Activated CD4-positive, alpha-beta T cell treated with anti-CD3 and anti-CD28 coated beads for 36 hours (primary cell): ENCODE results near the gene THSD7B. TPM values are rescaled to one million over a fixed set of nuclear protein-coding genes. Genes with fewer than 3 reads are reported as not detected.

Experiments used
- ATAC-seq: fragments of 200-7000 bp; cut with Tn5 transposase; one replicate; pipeline ENCODE4 v1.10.0; 2021; ENCODE audit warnings: mild to moderate bottlenecking, moderate library complexity
- CTCF ChIA-PET: fragments of 350-600 bp; sonication (Branson Sonifier 250); formaldehyde crosslinking; loops from one replicate; lab custom pipeline; 2021; ENCODE audit warnings: antibody characterized with exemption; lab: Charles Lee
- POLR2A ChIA-PET: fragments of 350-600 bp; sonication (Branson Sonifier 250); formaldehyde crosslinking; loops from one replicate; lab custom pipeline; 2021; ENCODE audit warnings: antibody characterized with exemption, inconsistent platforms; lab: Charles Lee
- DNase-seq: peaks from one replicate; pipeline ENCODE4 v3.0.0-alpha.2; 2020
- H3K27ac Mint-ChIP-seq: one replicate; pipeline ENCODE4 v1.8.0; 2021; ENCODE audit warnings: mixed read lengths
- H3K27me3 Mint-ChIP-seq: one replicate; pipeline ENCODE4 v1.8.0; 2021; ENCODE audit warnings: mixed read lengths
- H3K36me3 Mint-ChIP-seq: one replicate; pipeline ENCODE4 v1.8.0; 2021; ENCODE audit warnings: low read depth, mixed read lengths
- H3K4me1 Mint-ChIP-seq: one replicate; pipeline ENCODE4 v1.8.0; 2021; ENCODE audit warnings: mixed read lengths
- H3K4me3 Mint-ChIP-seq: one replicate; pipeline ENCODE4 v1.8.0; 2021; ENCODE audit warnings: mild to moderate bottlenecking, moderate library complexity, mixed read lengths
- H3K9me3 Mint-ChIP-seq: one replicate; pipeline ENCODE4 v1.8.0; 2021; ENCODE audit warnings: low read depth, mixed read lengths
- intact Hi-C, 2 experiments: fragments of 100-400 bp; cut with DNase I in 1 of 2; cut with micrococcal nuclease in 1 of 2; formaldehyde crosslinking; loops; one replicate each; pipeline versions ENCODE4 v1.14.2 to v1.15.1; 2022 to 2024; cut with DNase I, micrococcal nuclease
- total RNA-seq, 2 experiments: library from RNA; stranded (reverse); gene quantifications; one replicate each; pipeline ENCODE4 v1.2.3, GENCODE V29; 2021

Gene THSD7B
- total RNA-seq, 2 experiments from 2014 or later: not detected

DNA sequence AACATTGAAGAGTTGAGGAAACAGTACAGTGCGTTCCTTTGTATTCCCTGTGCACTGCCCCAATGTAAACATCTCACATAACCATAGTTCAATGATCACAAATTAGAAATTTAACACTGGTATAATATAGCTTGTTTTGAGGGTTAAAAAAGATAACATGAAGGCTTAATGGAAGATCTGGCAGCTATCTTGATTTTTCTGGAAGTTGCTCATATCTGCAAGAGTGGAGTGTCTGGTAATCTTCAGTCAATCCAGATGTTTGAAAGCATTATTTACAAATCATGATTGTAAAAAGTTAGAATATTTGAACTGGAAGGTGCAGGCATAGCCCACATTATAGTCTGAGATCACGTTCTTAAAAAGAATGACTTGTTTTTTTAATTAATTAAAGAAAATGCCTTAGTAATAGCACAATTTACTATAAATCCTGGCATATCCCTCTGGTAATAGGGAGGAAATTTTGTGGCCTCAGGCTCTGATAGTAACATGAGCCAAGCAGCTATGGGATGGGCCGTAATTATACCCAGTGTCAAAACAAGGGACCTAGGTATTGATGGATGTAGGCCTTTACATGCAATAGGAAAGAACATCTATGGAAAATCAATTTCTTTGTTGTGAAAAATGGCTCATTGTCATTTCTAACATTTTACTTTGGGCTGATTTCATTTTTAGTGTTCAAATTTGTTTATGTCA lies 418.0 kb downstream of the THSD7B start:
- Mint-ChIP-seq H3K27ac (no peak overlapping the region), H3K4me3 (no peak overlapping the region), H3K9me3 (peaks cover 7% of the 10 kb centered on the region), H3K4me1 (no peaks in the 10 kb centered on the region), H3K27me3 (no peaks in the 10 kb centered on the region), H3K36me3 (no peaks in the 10 kb centered on the region)
- CTCF ChIA-PET: no interaction called here
- POLR2A ChIA-PET: no interaction called here
- ATAC-seq (no peak), DNase-seq (no peak)
- intact Hi-C loops: no loop called here

GRCh38 chr2:137185378-137186078 lies 420.2 kb downstream of the THSD7B start:
- CTCF ChIA-PET: no interaction called here
- intact Hi-C loops: no loop called here
- Mint-ChIP-seq H3K4me1 (no peaks in the 10 kb centered on the region), H3K9me3 (peaks cover 10% of the 10 kb centered on the region), H3K27ac (no peak overlapping the region), H3K4me3 (no peak overlapping the region), H3K27me3 (no peaks in the 10 kb centered on the region), H3K36me3 (no peaks in the 10 kb centered on the region)
- POLR2A ChIA-PET: no interaction called here
- DNase-seq (no peak), ATAC-seq (no peak)

DNA sequence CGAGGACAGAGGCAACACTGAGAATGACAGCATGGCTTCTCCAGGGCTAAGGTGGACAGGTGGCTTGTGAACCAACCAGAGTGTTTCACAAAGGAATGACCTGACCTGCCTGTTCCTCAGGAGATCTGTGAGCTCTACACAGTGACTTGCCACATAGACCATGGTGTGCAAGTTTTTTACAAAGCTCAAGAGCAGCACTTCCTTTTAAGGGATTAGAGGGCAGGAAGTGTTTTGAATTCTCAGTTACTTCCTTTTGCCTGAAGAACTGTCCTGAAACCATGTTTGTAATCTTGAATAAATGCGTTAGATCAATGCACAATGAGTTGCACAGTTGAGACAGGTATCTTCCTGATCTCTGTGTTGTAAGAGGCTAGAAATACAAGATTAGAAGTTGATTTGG lies 421.9 kb downstream of the THSD7B start:
- CTCF ChIA-PET: no interaction called here
- no peak overlapping the region for H3K27ac Mint-ChIP-seq

GRCh38 chr2:137190411-137191195 lies 425.3 kb downstream of the THSD7B start:
- Mint-ChIP-seq H3K36me3 (no peaks in the 10 kb centered on the region), H3K27me3 (no peaks in the 10 kb centered on the region), H3K9me3 (peaks cover 7% of the 10 kb centered on the region), H3K4me1 (no peaks in the 10 kb centered on the region), H3K4me3 (no peak overlapping the region), H3K27ac (no peak overlapping the region)
- POLR2A ChIA-PET: no interaction called here
- DNase-seq (no peak), ATAC-seq (no peak)
- CTCF ChIA-PET: no interaction called here
- intact Hi-C loops: no loop called here

More for the DNA sequence above, 421.9 kb downstream of the THSD7B start:
- H3K4me1 Mint-ChIP-seq: no peaks in the 10 kb centered on the region
- H3K36me3 Mint-ChIP-seq: no peaks in the 10 kb centered on the region
- H3K4me3 Mint-ChIP-seq: no peak overlapping the region
- ATAC-seq (no peak), DNase-seq (no peak)
- POLR2A ChIA-PET: no interaction called here
- H3K27me3 Mint-ChIP-seq: no peaks in the 10 kb centered on the region
- intact Hi-C loops: no loop called here
- peaks cover 10% of the 10 kb centered on the region for H3K9me3 Mint-ChIP-seq

GRCh38 chr2:137192366-137193310 lies 427.3 kb downstream of the THSD7B start:
- ATAC-seq (no peak), DNase-seq (no peak)
- Mint-ChIP-seq H3K4me1 (no peaks in the 10 kb centered on the region), H3K4me3 (no peak overlapping the region), H3K27me3 (no peaks in the 10 kb centered on the region), H3K9me3 (peaks cover 3% of the 10 kb centered on the region), H3K36me3 (no peaks in the 10 kb centered on the region), H3K27ac (no peak overlapping the region)
- intact Hi-C loops: no loop called here
- POLR2A ChIA-PET: no interaction called here
- CTCF ChIA-PET: no interaction called here

GRCh38 chr2:137193401-137193800 lies 428.1 kb downstream of the THSD7B start:
- no peaks in the 10 kb centered on the region for H3K4me1 Mint-ChIP-seq
- H3K9me3 Mint-ChIP-seq: peaks cover 3% of the 10 kb centered on the region
- ATAC-seq (no peak), DNase-seq (no peak)
- H3K36me3 Mint-ChIP-seq: no peaks in the 10 kb centered on the region
- no peak overlapping the region for H3K4me3 Mint-ChIP-seq
- ChIA-PET CTCF (no interaction called here), POLR2A (no interaction called here)
- H3K27me3 Mint-ChIP-seq: no peaks in the 10 kb centered on the region
- intact Hi-C loops: no loop called here
- no peak overlapping the region for H3K27ac Mint-ChIP-seq

GRCh38 chr2:137194111-137194510 lies 428.8 kb downstream of the THSD7B start:
- H3K4me3 Mint-ChIP-seq: no peak overlapping the region
- ChIA-PET POLR2A (no interaction called here), CTCF (no interaction called here)
- ATAC-seq (no peak), DNase-seq (no peak)
- H3K27me3 Mint-ChIP-seq: no peaks in the 10 kb centered on the region
- H3K9me3 Mint-ChIP-seq: peaks cover 3% of the 10 kb centered on the region
- H3K36me3 Mint-ChIP-seq: no peaks in the 10 kb centered on the region
- no peak overlapping the region for H3K27ac Mint-ChIP-seq
- no peaks in the 10 kb centered on the region for H3K4me1 Mint-ChIP-seq
- intact Hi-C loops: no loop called here

- intact Hi-C loops: no loop called here
- CTCF ChIA-PET: no interaction called here
- Mint-ChIP-seq H3K9me3 (no peaks in the 10 kb centered on the region), H3K36me3 (no peaks in the 10 kb centered on the region), H3K4me3 (no peak overlapping the region), H3K27me3 (no peaks in the 10 kb centered on the region), H3K4me1 (no peaks in the 10 kb centered on the region), H3K27ac (no peak overlapping the region)
- DNase-seq (no peak), ATAC-seq (no peak)
- POLR2A ChIA-PET: no interaction called here
These were observed 434.4 kb downstream of the THSD7B start for GRCh38 chr2:137199751-137200150.

GRCh38 chr2:137202318-137202717 lies 437.0 kb downstream of the THSD7B start:
- no peak for DNase-seq
- no peak overlapping the region for H3K4me3 Mint-ChIP-seq
- H3K9me3 Mint-ChIP-seq: no peaks in the 10 kb centered on the region
- no peaks in the 10 kb centered on the region for H3K4me1 Mint-ChIP-seq
- no peak overlapping the region for H3K27ac Mint-ChIP-seq
- H3K36me3 Mint-ChIP-seq: no peaks in the 10 kb centered on the region
- no peak for ATAC-seq
- intact Hi-C loops: no loop called here
- POLR2A ChIA-PET: no interaction called here
- CTCF ChIA-PET: interaction anchor here (0.6 kb wide), 1 partner anchor 433 kb away, joined by 3 read pairs; no protein-coding TSS in a partner anchor
- no peaks in the 10 kb centered on the region for H3K27me3 Mint-ChIP-seq

DNA sequence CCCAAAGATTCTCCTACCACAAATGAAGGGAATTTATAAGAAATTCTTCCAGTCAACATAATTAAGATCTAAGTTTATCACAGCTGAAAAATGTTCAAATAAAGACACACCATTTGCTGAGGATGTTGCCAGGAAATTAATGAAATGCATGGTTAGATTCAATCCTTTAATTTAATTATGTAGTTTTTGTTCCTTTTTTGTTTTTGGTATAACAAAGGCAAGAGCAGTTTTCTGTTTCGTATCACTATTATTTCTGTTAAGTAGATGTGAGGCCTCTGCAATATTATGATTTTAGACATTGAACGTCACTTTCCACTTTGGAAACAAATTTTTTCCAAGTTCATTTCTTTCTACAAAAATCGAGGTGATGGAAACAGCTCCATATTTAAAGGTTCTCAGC lies 440.0 kb downstream of the THSD7B start:
- H3K4me1 Mint-ChIP-seq: no peaks in the 10 kb centered on the region
- H3K9me3 Mint-ChIP-seq: no peaks in the 10 kb centered on the region
- H3K27me3 Mint-ChIP-seq: no peaks in the 10 kb centered on the region
- intact Hi-C loops: no loop called here
- ChIA-PET POLR2A (no interaction called here), CTCF (no interaction called here)
- DNase-seq (no peak), ATAC-seq (no peak)
- H3K4me3 Mint-ChIP-seq: no peak overlapping the region
- no peak overlapping the region for H3K27ac Mint-ChIP-seq
- no peaks in the 10 kb centered on the region for H3K36me3 Mint-ChIP-seq

- DNase-seq (no peak), ATAC-seq (no peak)
- Mint-ChIP-seq H3K27me3 (no peaks in the 10 kb centered on the region), H3K9me3 (no peaks in the 10 kb centered on the region), H3K4me1 (no peaks in the 10 kb centered on the region), H3K27ac (no peak overlapping the region), H3K4me3 (no peak overlapping the region), H3K36me3 (no peaks in the 10 kb centered on the region)
- ChIA-PET POLR2A (no interaction called here), CTCF (interaction anchor here (1.0 kb wide), 1 partner anchor 11 kb away, joined by 3 read pairs; no protein-coding TSS in a partner anchor)
- intact Hi-C loops: no loop called here
These were observed 440.7 kb downstream of the THSD7B start for GRCh38 chr2:137206069-137206468.
